ENCODE data around the gene KRTAP10-9.

DNA sequence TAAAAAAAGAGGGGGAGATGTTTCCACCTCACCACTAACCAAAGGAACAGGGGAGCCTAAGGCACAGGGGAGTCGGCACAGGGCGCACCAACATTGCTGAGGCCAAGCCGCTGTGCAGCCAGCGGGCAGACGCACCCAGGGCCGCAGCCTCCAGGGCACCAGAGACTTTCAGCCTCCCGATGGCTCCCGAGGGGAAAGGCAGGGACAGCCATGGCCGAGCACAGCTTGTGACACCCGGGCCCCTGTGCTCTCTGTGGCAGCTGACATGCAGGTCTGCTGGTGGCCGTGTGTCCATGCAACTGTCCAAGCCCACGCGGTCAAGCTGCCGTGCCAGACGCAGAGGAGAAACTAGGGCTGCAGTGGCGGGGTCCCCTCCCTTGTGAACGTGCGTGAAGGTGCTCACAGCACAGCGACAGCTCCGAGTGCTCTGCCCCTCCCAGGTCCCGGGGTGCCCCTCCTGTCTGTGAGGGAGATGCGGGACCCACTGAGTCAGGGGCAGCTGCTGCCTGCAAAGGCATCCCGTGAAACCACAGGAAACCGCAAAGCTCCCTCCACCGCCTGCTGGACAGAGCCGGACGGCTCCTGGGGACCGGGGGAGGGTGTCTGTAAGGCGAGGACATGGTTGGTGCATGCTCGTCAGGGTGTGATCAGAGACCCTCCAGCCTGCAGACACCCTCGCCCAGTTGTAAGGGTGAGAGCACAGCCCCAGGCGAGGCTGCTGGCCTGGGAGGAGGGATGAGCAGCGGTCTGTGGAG is 21.8 kb downstream of the KRTAP10-9 start:
- no peak for TF ChIP-seq POLR2AphosphoS5 (IDR thresholded peaks at IDR 0.05; ENCODE audit: insufficient read depth in 1 of 2, low read depth in 1 of 2)
- TF ChIP-seq, protein P1, sequence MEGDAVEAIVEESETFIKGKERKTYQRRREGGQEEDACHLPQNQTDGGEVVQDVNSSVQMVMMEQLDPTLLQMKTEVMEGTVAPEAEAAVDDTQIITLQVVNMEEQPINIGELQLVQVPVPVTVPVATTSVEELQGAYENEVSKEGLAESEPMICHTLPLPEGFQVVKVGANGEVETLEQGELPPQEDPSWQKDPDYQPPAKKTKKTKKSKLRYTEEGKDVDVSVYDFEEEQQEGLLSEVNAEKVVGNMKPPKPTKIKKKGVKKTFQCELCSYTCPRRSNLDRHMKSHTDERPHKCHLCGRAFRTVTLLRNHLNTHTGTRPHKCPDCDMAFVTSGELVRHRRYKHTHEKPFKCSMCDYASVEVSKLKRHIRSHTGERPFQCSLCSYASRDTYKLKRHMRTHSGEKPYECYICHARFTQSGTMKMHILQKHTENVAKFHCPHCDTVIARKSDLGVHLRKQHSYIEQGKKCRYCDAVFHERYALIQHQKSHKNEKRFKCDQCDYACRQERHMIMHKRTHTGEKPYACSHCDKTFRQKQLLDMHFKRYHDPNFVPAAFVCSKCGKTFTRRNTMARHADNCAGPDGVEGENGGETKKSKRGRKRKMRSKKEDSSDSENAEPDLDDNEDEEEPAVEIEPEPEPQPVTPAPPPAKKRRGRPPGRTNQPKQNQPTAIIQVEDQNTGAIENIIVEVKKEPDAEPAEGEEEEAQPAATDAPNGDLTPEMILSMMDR (IDR thresholded peaks at IDR 0.05), result no peak

All from vagina (tissue), 2 donors.